ENCODE data around the gene CDAN1.

GRCh38 chr15:42785569-42785968 lies 48.6 kb upstream of the CDAN1 start:
- no peak for TF ChIP-seq ZNF274 (IDR thresholded peaks at IDR 0.05; ENCODE audit: low read depth, low read length)
- no peak for TF ChIP-seq YY1 (IDR thresholded peaks at IDR 0.05; ENCODE audit: insufficient read depth, insufficient read length)

Data from NT2/D1 (cell line).